SJSA1 (cell line): ENCODE results near the gene DNAH8. TPM values are rescaled to one million over a fixed set of nuclear protein-coding genes. Genes with fewer than 3 reads are reported as not detected.

Experiments
- DNase-seq, 2 experiments: peaks; one replicate each; pipeline ENCODE4 v3.0.0-alpha.2; 2015 to 2020; ENCODE audit warnings: low spot score in 2 of 2, low read depth in 1 of 2
- H3K27ac ChIP-seq: fragments of 250-450 bp; sonication (Bioruptor Pico); 2 replicates; pipeline ENCODE4 v1.5.1; 2020; ENCODE audit warnings: mild to moderate bottlenecking, moderate library complexity
- H3K27me3 ChIP-seq: fragments of 250-450 bp; sonication (Bioruptor Pico); replicated peaks from 2 replicates; pipeline ENCODE4 v1.5.1; 2020; ENCODE audit warnings: mild to moderate bottlenecking, moderate library complexity
- H3K36me3 ChIP-seq: fragments of 250-450 bp; sonication (Bioruptor Pico); 2 replicates; pipeline ENCODE4 v1.5.1; 2020; ENCODE audit warnings: mild to moderate bottlenecking
- H3K4me1 ChIP-seq: fragments of 250-450 bp; sonication (Bioruptor Pico); replicated peaks from 2 replicates; pipeline ENCODE4 v1.6.1; 2021; ENCODE audit warnings: mild to moderate bottlenecking
- H3K4me3 ChIP-seq: fragments of 250-450 bp; sonication (Bioruptor Pico); 2 replicates; pipeline ENCODE4 v1.5.1; 2020; ENCODE audit warnings: mild to moderate bottlenecking
- H3K9me3 ChIP-seq: fragments of 250-450 bp; sonication (Bioruptor Pico); replicated peaks from 2 replicates; pipeline ENCODE4 v1.5.1; 2020; ENCODE audit warnings: mild to moderate bottlenecking
- total RNA-seq: library from RNA; depleted of rRNA; stranded (reverse); fragments of >200 nt; shearing (Covaris generic); gene quantifications from 2 replicates; pipeline ENCODE4 v1.2.3, GENCODE V29; 2014

DNAH8 gene
- total RNA-seq, 1 experiment from 2014 or later, result not detected

GRCh38 chr6:39008737-39009136 is 293.6 kb downstream of the DNAH8 start:
- no peak for DNase-seq
- Histone ChIP-seq H3K27me3 (peaks cover 10% of the 10 kb centered on the region; the same call in 1 of the 2 replicates), H3K4me3 (no peak overlapping the region), H3K4me1 (no peaks in the 10 kb centered on the region), H3K36me3 (no peaks in the 10 kb centered on the region), H3K9me3 (no peaks in the 10 kb centered on the region), H3K27ac (no peak overlapping the region)

DNA sequence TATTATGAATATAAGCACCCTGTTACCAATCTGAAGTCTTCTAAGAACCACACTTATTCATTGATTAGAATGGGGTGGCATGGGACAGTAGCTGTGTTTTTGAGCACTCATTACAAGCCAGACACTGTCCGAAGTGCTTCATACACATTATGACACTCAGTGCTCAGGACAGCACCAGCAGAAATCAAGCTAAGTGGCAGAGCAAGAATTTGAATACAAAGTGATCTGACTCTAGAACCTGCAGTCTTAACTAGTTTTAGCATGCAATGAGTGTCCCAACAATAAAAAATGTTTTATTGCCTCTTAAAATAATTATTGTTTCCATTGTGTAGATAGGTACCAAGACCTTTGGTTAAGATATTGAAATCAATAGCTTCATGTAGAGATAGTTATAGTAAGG is 294.4 kb downstream of the DNAH8 start:
- no peak overlapping the region for H3K27ac ChIP-seq
- no peak overlapping the region for H3K4me3 ChIP-seq
- no peaks in the 10 kb centered on the region for H3K36me3 ChIP-seq
- H3K4me1 ChIP-seq, result no peaks in the 10 kb centered on the region
- DNase-seq, result no peak
- peaks cover 10% of the 10 kb centered on the region; the same call in 1 of the 2 replicates for H3K27me3 ChIP-seq
- H3K9me3 ChIP-seq, result no peaks in the 10 kb centered on the region

- no peak overlapping the region for H3K4me3 ChIP-seq
- H3K36me3 ChIP-seq, result no peaks in the 10 kb centered on the region
- H3K4me1 ChIP-seq, result no peaks in the 10 kb centered on the region
- H3K27ac ChIP-seq, result no peak overlapping the region
- peaks cover 13% of the 10 kb centered on the region for H3K27me3 ChIP-seq
- no peaks in the 10 kb centered on the region for H3K9me3 ChIP-seq
- no peak for DNase-seq
Observed at GRCh38 chr6:39016839-39017546, 301.9 kb downstream of the DNAH8 start.

DNA sequence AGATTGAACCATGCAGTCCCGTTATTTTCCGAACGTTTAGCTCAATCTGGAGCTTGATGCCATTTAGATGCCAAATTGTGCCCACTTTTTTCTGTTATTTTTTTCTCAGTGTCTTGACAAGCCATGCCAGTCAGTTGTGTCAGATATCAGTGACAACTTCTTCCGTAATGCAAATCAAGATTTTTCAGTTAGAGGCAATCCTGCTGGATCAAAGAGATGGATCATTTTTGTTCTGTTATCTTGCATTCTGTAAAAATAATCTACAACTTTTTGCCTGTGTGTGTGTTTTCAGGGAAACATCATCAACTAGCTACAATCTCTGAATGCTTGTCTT is 302.4 kb downstream of the DNAH8 start:
- H3K36me3 ChIP-seq, result no peaks in the 10 kb centered on the region
- no peak overlapping the region for H3K27ac ChIP-seq
- H3K4me3 ChIP-seq, result no peak overlapping the region
- H3K4me1 ChIP-seq, result no peaks in the 10 kb centered on the region
- no peak for DNase-seq
- H3K9me3 ChIP-seq, result no peaks in the 10 kb centered on the region
- H3K27me3 ChIP-seq, result peaks cover 9% of the 10 kb centered on the region

DNA sequence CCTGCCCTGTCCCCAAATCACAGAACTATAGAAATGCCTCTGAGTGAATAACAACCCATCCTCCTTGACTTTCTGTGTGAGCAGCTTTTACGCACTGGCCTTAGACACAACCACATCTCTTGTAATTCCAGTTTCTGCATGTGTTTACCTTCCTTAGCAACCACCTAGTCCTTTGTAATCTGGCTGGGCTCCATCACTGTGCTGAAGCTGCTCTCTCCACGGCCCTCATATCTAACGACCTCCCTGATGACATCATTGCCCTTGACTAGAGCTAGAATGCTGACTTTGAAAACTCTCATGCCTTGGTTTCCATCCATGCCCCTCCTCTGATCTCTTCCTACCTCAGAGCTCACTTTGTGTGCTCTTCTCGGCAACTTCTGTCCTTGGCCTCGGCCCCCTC is 303.0 kb downstream of the DNAH8 start:
- no peak overlapping the region for H3K27ac ChIP-seq
- no peaks in the 10 kb centered on the region for H3K36me3 ChIP-seq
- DNase-seq, result no peak
- H3K9me3 ChIP-seq, result no peaks in the 10 kb centered on the region
- H3K27me3 ChIP-seq, result peaks cover 9% of the 10 kb centered on the region
- H3K4me1 ChIP-seq, result no peaks in the 10 kb centered on the region
- no peak overlapping the region for H3K4me3 ChIP-seq

DNA sequence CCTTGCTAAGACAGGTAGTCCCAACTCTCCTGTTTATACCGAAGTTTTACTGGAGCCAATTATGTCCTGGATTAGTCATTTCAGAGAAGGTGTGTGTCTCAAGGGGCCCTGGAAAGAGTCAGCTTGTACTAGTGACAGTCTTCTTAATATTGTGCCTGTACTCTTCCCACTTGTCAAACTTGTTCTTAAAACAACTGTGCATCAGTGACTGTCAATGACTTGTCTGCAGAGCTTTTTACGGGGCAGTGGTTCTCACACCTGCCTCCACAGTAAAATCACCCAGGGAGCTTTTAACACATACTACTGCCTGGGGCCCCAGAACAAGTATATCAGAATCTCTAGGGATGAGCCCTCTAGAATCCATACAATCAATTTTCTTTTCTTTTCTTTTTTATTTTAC is 305.0 kb downstream of the DNAH8 start:
- Histone ChIP-seq H3K27ac (no peak overlapping the region), H3K27me3 (peaks cover 18% of the 10 kb centered on the region), H3K4me1 (no peaks in the 10 kb centered on the region), H3K9me3 (no peaks in the 10 kb centered on the region), H3K36me3 (no peaks in the 10 kb centered on the region), H3K4me3 (no peak overlapping the region)
- DNase-seq, result no peak

- Histone ChIP-seq H3K4me3 (no peak overlapping the region), H3K4me1 (no peaks in the 10 kb centered on the region), H3K9me3 (no peaks in the 10 kb centered on the region), H3K36me3 (no peaks in the 10 kb centered on the region), H3K27me3 (peaks cover 18% of the 10 kb centered on the region), H3K27ac (no peak overlapping the region)
- no peak for DNase-seq
Observed at GRCh38 chr6:39021041-39021440, 305.9 kb downstream of the DNAH8 start.

- Histone ChIP-seq H3K36me3 (no peaks in the 10 kb centered on the region), H3K4me1 (no peaks in the 10 kb centered on the region), H3K4me3 (no peak overlapping the region), H3K27me3 (peaks cover 20% of the 10 kb centered on the region), H3K27ac (no peak overlapping the region), H3K9me3 (no peaks in the 10 kb centered on the region)
- no peak for DNase-seq
Observed at GRCh38 chr6:39021779-39022178, 306.7 kb downstream of the DNAH8 start.

DNA sequence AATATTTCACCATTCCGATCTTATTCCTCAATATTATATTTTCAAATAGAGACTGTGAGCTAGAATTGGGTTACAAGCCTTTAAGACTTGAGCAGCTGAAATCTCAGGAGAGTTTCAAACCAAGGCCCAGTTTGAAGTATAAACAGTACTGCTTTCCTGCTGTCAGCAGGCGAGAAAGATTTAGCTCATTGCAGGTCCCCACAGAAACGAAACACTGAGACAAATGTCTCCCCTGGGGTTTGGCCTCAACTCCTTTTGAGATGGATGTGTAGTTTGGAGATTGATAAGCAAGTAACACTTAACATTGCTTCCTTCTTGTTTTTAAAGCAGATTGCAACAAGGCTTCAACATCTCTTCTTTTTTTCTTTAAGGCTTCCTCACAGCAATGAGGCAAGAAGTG is 311.1 kb downstream of the DNAH8 start:
- no peak overlapping the region for H3K27ac ChIP-seq
- H3K4me1 ChIP-seq, result no peaks in the 10 kb centered on the region
- H3K4me3 ChIP-seq, result no peak overlapping the region
- DNase-seq, result no peak
- peaks cover 12% of the 10 kb centered on the region; the same call in 1 of the 2 replicates for H3K27me3 ChIP-seq
- H3K36me3 ChIP-seq, result no peaks in the 10 kb centered on the region
- H3K9me3 ChIP-seq, result no peaks in the 10 kb centered on the region

GRCh38 chr6:39029156-39030011 is 314.3 kb downstream of the DNAH8 start:
- Histone ChIP-seq H3K36me3 (no peaks in the 10 kb centered on the region), H3K27ac (no peak overlapping the region), H3K27me3 (peaks cover 23% of the 10 kb centered on the region; the same call in 1 of the 2 replicates), H3K4me1 (no peaks in the 10 kb centered on the region), H3K9me3 (no peaks in the 10 kb centered on the region), H3K4me3 (no peak overlapping the region)
- DNase-seq, result peak in 1 of 2 experiments; percentile 7

DNA sequence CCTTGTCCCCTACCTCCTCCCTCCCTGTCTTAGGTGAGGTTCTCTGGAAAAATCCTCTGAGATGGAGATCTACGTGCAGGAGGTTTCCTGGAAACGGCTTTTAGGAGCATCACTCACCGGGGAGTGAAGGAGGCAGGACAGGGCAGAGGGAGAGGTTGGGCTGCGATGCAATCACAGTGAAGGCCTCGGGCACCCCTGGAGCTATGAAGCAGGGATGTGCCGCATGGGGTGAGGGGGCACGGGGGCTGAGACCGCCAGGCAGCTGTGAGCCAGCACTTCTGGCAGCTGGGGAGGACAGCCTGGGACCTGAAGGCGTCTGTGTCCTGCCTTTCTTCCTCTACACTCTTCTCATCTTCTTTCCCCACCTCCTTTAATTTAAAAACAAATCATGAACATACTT is 320.6 kb downstream of the DNAH8 start:
- Histone ChIP-seq H3K36me3 (no peaks in the 10 kb centered on the region), H3K27me3 (peaks cover 30% of the 10 kb centered on the region; the same call in 1 of the 2 replicates), H3K27ac (no peak overlapping the region), H3K9me3 (no peaks in the 10 kb centered on the region), H3K4me3 (no peak overlapping the region), H3K4me1 (no peaks in the 10 kb centered on the region)
- DNase-seq, result no peak

DNA sequence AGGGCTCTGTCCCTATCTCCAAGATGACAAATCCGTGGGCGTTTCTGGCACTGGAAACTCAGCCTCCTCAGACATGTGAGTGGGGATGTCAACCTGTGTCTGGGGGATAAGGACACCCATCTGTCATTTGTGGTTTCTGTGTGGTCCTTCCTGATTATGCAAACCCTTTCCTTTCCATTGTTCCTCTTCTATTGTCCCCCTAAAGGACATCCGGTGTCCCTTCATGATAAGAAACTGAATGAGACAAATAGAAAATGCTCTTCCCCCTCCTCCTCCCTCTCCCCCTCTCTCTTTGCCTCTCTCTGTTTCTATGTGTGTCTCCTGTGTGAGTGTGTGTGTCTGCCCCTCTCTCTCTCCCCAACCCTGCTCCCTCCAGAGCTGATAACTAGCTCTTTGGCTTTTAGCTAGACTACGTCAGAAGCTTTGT is 322.0 kb downstream of the DNAH8 start:
- no peaks in the 10 kb centered on the region for H3K36me3 ChIP-seq
- peaks cover 20% of the 10 kb centered on the region for H3K27me3 ChIP-seq
- DNase-seq, result no peak

DNA sequence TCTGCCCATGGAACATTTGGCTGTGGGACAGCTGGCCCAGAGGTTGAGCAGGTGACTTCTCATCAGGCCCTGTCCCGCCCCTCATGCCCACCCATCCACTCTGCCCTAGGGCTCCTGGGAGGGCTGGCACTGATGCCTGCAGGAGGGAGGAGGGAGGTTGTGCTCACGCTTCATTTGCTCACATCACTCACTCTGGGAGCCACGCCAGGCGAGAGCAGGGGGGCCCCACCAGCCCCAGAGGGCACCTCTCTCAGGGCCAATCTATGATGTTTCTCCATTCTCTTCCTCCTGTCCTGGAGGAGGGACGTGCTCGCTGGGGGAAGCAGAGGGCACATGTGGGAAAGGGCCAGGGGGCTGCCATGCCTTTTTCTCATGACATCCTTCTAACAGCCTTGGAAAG is 322.6 kb downstream of the DNAH8 start:
- Histone ChIP-seq H3K4me1 (no peaks in the 10 kb centered on the region), H3K27me3 (peaks cover 20% of the 10 kb centered on the region)
- DNase-seq, result no peak

More for the DNA sequence above, 322.0 kb downstream of the DNAH8 start:
- Histone ChIP-seq H3K9me3 (no peaks in the 10 kb centered on the region), H3K4me3 (no peak overlapping the region), H3K4me1 (no peaks in the 10 kb centered on the region), H3K27ac (no peak overlapping the region)

GRCh38 chr6:39040080-39040673 is 325.1 kb downstream of the DNAH8 start:
- Histone ChIP-seq H3K36me3 (no peaks in the 10 kb centered on the region), H3K27ac (no peak overlapping the region), H3K4me1 (no peaks in the 10 kb centered on the region), H3K4me3 (no peak overlapping the region), H3K9me3 (no peaks in the 10 kb centered on the region), H3K27me3 (peaks cover 4% of the 10 kb centered on the region)
- no peak for DNase-seq

More for the DNA sequence above, 322.6 kb downstream of the DNAH8 start:
- H3K9me3 ChIP-seq, result no peaks in the 10 kb centered on the region
- no peak overlapping the region for H3K4me3 ChIP-seq
- no peak overlapping the region for H3K27ac ChIP-seq
- no peaks in the 10 kb centered on the region for H3K36me3 ChIP-seq
